Hypothalamus (tissue), 51 donors: ENCODE measurements around the gene VAX1.
A peak's percentile ranks its signal among the peaks of the same experiment; 100 is the strongest.
"Not testable (repeated sequence)": the region's sequence is repeated elsewhere in the genome, so short reads cannot be mapped to it uniquely, and the experiment has no call there.

ENCODE experiments used
- DNase-seq, 51 donors: peaks; one replicate each; lab custom pipeline; 2025; lab: John Stamatoyannopoulos, UW

The VAX1 gene, protein sequence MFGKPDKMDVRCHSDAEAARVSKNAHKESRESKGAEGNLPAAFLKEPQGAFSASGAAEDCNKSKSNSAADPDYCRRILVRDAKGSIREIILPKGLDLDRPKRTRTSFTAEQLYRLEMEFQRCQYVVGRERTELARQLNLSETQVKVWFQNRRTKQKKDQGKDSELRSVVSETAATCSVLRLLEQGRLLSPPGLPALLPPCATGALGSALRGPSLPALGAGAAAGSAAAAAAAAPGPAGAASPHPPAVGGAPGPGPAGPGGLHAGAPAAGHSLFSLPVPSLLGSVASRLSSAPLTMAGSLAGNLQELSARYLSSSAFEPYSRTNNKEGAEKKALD

DNA sequence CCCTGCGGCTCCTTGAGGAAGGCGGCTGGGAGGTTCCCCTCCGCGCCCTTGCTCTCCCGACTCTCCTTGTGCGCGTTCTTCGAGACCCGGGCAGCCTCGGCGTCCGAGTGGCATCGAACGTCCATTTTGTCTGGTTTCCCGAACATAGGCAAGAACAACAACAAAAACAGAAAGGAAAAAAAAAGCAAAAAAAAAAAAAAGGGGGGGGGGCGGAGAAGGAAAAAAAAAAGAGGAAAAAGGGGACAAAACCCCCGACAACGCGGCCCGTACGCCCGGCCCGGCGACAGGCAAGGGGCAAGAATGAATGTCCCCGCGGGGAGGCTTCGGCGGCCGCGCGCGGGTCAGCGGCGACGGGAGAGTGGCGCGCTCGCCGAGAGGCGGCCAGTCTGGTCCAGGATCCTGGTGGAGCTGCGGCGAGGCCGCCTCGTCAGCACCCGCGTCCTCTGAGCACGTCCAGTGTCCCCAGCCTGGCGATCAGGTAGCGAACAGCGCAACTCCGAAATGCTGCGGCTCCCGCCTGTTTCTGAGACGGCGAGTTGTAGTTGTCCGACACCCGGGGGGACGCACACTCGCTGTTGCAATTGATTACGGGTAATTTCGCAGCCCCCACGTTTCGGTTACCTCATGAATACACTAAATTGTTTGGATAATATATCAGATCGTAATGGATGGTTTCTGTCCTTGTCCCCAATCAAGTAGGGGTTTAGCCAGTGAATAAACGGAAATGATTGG lies at the start of gene VAX1:
TSS of gene VAX1 (minus strand) at position 360 of the 732 bp plus-strand sequence. CDS start at position 146, 214 bp downstream.
- peak in 14 of 51 donors; percentile 19 to 58 (median 33) for DNase-seq

DNA sequence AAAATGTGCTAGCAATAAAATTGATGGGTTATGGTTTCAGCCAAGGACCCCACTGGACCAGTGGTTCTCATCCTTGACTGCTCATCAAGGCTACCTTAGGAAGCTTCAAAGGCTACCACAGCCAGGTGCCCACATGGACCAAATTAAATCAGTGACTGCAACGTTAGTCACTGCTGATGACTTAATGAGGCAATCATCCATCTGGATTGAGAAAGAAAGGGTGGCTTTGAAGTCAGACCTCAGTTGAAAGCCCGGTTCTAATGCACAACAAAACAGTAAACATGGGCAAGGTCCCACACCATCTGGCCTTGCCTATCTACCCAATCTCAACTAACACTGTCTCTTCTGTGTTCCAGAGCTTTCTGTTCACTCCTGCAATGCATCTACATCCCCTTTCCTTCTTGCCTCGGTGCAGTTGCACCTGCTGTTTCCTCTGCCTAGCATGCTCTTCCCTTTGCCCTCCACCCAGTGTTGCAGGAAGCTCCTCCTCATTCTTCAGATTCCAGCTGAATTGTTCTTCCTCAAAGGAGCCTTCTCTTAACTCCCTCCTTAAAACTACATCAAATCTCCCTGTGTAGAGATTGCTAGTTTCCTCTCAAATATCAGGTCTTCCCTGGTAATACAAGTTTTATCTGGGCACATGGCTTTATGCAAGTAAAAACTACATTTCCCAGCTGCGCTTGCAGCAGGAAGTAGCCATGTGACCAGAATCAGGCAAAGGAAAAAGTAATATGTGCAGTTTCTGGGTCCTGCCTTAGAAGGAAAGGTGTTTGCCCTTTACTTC lies 49.0 kb upstream of the VAX1 start:
- no peak for DNase-seq

DNA sequence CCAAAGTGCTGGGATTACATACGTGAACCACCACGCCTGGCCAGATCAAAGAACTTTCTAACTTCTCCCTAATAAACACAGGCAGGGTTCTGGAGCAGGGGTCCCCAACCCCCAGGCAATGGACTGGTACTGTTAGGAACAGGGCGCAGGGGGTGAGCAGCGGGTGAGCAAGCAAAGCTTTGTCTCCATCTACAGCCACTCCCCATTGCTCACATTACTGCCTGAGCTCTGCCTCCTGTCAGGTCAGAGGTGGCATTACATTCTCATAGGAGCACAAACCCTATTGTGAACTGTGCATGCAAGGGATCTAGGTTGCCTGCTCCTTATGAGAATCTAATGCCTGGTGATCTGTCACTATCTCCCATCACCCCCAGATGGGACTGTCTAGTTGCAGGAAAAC lies 47.7 kb upstream of the VAX1 start:
- DNase-seq = not testable (repeated sequence)

DNA sequence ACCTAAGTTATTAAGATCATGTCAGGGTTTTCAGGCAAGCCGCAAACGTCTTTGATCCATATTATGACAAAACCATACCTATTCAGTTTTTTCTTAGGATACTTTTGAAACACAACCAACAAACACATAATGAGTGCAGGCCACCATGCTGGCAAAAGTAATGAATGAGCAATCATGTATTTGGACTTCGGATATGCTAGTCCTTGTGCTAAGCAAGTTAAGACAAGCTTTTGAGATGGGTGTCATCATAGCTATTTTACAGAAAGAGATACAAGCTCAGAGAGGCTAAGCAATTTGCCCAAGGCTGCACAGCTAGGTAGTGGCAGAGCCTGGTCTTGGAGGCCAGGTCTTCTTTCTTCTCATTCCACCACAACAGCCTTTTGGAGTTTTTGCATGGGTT lies 46.8 kb upstream of the VAX1 start:
- no peak for DNase-seq

DNA sequence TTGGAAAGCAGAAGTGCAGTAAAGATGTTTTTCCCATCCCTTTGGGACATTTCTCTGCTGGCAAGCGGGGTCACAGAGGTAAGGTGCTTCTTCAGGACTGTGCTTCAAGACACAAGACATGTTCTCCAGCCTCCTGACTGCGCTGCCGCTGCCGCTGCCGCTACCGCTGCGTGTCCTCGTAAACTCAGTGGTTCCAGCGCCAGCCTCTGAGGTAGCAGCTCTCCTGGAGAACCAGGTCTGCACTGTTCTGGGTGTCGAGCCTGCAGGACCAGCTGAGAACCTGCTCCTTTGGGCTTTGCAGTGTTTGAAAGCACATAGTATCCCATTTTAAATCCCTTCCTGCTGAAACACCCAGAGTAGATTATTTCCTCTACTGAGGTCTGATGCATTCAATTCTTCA lies 46.2 kb upstream of the VAX1 start:
- DNase-seq = no peak

DNA sequence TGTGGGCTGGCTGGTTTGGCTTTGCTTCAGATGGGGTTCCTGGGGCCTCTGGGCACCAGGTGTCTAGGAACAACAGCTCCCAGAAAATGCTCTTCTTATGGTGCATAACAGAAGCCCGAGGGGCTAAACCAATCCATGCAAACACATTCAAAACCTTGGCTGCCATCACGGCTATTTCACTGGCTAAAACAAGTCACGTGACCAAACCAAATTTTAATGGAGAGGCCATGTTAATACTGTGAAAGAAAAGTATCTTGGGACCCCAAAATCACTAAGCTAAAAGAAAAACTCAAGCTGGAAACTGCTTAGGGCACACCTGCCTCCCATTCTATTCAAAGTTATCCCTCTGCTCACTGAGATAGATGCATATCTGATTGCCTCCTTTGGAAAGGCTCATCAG lies 40.1 kb upstream of the VAX1 start:
- DNase-seq = no peak

DNA sequence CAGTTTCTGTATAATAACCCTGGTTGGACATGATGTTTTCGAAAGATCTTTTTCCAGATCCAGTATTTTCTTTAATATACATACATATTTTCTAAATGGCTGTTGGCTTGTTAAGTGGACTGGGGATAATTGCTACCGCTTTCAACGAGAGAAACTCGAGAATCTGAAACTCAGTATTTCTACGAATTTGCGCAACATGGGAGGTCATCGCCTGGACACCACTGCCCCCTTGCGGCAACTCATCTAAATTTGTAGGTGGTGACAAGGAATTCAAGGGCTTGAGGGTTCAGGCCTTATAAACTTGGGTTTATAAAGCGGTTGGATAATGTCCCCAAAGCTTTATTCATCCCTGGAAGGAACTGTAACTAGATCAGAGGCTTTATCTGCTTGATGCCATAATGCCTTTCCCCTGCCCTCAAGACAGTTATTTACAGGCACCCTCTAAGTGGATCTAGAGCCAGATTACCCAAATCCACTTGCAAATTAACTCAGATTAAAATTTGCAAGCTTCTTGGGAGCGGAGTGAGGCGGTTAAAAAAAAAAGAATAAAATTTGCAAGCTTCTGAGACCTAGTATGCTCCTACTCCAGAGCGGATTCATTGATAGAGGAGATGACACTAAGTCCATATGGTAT lies 37.9 kb upstream of the VAX1 start:
- peak in 49 of 51 donors; percentile 6 to 91 (median 57) for DNase-seq

DNA sequence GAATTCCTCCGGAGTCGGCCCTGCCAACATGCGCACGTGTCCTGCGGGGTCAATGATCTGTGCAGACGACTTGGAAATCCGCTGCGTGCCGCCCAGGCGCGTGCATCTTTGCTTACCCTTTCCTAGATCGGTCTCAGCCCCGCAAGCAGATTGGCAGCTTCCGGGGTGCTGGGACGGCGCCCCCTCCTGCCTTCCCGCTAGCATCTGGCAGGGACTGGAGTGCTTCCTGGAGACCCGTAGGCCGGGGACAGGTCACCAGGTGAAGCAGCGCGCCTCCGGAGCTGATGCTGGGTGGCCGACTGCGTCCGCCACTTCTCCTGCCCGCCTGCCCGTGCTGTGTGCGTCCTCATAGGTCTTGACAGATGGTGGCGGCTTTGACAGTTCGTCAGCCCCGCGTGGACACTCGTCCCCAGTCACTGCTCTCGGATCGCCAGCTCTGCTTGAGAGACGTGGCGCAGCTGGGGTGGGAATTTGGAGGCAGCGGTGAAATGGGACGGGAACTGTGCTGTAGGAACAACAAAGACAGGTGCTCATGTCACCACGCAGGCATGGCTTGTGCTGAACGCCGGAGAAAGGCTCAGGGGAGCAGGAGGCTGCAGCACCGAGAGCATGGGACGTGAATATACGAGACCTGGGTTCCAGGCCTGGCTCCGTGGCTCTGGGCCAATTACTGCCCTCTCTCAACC lies 37.3 kb upstream of the VAX1 start:
- DNase-seq = peak in 32 of 51 donors; percentile 11 to 72 (median 50)

DNA sequence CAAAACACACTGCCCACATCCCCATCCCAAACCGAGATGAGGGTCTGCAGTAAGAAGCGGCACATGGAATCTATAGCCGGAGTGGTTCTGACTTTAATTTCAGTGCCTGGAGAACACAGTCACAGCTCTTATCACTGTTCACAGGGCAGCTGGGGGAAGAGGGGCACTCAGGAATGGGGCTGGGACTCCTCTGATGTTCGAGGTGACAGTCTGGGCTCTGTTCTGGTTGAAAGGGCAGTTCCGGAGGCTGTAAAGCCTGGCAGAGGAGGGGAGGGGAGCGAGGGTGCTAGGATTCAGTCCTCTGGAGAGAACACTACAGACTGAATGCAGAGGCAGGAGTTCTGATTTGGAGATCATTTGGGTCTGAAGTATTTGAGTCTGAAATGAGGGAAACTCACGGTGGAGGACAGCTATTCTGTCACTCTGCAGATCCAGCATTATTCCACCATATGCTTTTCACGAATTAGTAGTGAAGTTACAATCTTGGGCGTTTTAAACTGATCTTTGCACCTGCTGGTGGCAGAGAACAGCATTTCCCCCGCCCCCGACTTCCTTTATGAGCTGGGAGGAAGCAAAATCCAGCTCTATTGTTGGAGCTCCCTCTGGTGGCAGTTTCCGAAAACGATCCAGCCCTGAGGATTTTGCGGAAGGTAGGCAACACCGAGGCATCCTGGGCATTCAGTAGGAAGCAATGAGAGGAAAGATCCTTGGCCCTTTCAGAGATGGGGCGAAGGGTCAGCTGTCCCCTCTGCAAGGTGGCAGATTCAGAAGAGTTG lies 36.6 kb upstream of the VAX1 start:
- DNase-seq = peak in 50 of 51 donors; percentile 9 to 92 (median 63)

DNA sequence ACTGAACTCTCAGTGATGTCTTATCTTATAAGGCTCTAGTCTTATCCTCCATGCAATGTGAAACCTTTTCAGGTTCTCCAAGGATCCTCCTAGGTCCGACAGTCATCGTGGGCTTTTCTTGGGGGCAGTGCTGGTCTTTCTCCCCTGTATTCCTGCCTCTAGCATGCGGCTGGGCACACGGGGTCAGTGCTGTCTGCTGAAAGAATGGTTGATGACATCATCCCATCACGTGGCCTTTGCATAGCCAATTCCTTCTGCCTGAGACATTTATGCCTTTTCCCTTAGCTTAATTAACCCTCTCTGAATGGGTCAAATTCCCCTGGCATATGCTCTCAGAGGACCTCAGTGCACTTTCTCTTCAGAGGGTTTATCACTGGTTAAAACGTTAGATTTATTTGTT lies 32.2 kb upstream of the VAX1 start:
- DNase-seq = peak in 1 of 51 donors; percentile 8

DNA sequence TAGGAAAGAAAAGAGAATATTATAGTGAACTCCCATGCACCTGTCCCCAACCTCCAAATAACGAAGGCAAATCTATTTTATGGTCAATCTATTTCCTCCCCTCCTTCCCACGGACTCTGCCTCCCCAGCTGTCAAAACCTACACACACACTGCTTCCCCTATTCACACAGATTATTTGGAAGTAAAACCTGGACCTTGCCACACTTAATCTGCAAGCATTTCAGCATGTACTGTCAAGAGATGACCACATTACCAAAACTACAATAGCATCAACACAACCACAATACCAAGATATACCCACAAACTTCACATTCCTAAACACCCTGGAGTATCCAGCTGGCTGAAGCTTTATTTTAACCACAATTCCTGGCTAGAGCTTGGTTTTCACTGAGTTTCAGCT lies 31.4 kb upstream of the VAX1 start:
- no peak for DNase-seq

DNA sequence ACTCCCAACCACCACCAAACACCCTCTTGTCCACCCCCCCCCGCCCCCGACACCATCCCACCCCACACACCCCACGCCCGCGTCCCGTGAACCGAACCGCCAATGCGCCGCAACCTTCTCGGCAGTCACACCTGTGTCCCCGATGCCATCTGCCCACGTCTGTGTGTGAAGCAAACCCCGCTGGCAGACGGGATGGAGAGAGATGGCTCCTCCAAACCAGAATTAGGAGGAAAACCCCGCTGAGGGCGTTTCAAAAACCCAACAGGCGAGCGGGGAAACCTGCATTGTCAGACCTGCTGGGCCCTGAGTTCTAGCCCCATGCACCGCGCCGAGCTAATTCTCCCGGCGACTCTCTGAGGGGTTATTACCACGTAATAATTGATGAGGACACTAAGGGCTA lies 30.7 kb upstream of the VAX1 start:
- no peak for DNase-seq

DNA sequence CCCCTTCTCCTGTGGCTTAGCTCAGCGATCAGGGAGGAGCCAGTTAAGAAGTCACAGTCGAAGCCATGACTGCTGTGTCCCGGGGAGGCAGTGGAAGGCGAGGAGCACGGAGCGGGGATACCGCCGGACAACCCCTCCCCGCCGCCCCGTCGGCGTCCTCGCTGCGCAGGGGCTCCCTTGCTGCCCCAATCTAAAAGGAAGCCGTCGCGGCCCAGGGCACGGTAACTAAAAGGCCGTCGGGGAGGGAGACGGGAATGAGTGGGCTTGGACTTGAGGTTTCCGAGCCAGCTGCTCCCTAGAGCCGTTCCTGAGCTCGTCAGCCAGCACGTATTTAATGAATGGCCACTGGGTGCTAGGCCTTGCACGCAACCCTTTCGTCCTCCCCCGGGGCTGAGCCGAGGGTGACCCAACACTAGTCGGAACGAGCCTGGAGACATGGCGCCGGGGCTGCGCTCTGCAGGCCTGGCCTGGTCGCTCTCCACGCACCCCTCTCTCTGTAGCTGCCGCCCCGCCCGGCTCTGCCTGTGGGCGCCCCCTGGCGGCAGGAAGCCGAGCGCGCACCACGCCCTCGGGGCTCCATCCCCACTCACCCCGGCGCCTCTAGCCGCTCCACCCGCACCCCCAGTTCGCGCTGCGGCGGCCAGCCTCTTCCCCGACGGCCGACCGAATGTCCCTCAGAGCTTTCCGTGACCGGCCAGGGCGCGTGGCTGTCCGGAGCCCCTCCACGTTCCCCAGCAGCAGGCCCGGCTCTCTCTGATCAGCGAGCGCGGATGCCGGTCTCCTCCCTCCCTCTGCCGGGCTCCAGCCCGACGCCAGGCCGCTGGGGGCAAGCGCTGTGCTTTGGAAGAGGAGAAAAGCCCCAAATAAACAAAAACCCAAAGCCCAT lies 30.0 kb upstream of the VAX1 start:
- peak in 46 of 51 donors; percentile 7 to 75 (median 42) for DNase-seq

DNA sequence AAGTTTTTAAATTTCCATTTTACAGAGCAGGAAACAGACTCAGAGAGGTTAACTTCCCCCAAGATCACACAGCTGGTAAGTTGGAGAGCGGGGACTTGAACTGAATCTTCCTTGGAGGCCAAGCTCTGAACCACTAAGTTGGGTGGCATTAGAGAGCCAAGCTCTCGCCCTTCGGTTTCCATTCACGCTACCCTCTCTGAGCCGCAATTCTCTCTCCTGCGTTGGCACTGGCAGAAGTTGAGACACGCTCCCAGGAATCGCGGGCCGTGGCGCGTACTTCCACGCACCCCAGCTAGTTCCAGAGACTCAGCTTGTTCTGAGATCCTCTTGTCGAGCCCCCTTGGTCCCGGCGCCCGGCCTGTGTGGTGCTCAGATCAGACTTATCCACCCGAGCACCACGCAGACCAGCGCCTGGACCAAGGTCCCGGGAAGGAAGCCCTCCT lies 29.3 kb upstream of the VAX1 start:
- no peak for DNase-seq

DNA sequence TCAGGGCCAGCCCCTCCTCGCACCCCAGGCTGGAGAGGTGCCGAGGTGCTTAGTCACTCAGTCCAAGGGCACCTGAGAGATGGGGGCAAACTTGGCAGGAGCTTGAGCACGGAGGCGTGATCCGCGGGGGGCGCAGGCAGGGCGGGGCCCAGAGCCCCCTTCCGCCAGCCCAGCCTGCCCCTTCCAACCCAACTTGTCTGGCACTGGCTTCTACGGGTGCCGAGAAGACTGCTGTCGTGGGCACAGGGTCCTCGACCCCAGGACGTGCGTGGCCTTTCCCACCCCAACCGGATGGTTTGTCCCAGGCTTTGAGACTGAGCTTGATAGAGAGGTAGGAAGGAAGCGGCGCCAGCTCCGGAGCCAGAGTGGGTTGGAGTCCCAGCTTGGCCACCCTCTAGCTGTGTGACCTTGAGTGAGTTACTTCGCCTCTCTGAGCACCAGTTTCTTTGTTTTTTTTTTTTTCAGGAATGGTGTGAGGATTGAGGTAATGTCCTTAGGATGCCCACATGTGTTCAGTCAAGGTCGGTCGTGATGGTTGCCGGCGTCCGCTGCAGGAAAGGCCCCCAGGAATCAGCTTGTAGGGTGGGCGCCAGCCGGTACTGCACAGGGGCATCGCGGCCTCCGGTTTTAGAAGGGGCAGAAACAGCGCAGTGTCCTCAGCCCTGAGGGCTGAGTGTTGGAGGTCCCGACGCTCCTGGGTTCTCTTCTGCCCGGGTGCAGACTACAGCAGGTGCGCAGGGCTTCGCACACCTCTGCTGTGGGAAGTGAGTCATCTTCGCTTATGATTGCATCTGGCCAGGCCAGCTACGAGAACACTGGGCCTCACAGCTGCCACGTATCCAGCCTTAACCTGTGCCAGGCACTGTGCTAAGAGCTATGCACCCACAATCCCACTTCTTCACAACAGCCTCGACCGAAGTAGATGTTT lies 28.6 kb upstream of the VAX1 start:
- DNase-seq = no peak

DNA sequence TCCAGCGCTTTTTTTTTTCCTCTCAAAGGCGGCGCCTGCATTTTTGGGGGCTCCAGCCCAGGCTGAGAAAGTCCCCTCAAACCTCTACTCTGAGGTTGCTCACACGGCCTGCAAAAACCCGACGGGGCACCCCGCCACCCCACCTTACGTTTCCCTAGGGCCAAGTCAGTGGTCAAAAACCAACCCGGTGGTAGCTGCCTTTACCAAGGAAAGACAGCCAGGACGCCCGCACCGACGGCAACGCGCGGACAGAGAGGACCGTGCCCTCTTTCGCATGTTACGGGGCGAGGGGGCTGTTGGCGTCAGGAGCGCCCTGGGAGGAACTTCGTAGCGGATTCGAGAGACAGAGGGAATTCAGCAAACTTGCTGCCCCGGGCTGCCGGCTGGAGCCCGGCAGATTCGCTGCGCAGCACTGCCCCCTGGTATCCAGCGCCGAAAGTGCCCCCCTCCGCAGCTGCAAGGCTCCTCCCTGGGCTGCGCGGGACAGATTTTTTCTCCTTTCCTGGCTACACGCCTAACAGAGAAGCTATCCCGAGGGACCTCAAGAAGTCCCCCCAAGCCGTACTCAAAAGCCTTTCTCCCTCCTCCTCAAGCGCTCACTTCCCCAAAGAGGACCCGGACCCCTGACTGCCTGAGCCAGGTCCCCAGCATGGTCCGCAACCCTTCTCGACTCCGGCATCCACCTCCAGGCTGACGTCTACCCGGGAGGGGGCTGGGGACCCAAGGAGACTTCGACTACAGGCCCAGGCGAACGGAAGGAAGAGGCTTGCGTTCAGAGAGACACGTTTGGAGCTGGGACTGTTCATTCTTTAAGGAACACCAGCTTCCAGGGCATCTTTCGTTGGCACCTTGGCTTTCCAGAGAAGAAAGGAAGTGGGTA lies 27.7 kb upstream of the VAX1 start:
- DNase-seq = peak in 43 of 51 donors; percentile 2 to 72 (median 43)
